HepG2 (cell line): ENCODE results near the gene SUCLG2.

ENCODE experiments used
- EZH2 ChIP-seq: conservative IDR thresholded peaks from 2 replicates; pipeline ENCODE4 v1.6.1; 2012; ENCODE audit warnings: mild to moderate bottlenecking, low read depth, low read length, moderate library complexity
- SALL2 ChIP-seq: sonication (generic); formaldehyde crosslinking; IDR thresholded peaks from 2 replicates; pipeline ENCODE4 v1.8.1; 2023; ENCODE audit warnings: mild to moderate bottlenecking, missing genetic modification reagents, inconsistent platforms
- SOX5 ChIP-seq: IDR thresholded peaks from 2 replicates; pipeline ENCODE4 v1.6.1; 2016; ENCODE audit warnings: borderline replicate concordance
- ZNF24 ChIP-seq: fragments of 450-650 bp; IDR thresholded peaks from 2 replicates; pipeline ENCODE4 v1.6.1; 2017; ENCODE audit warnings: antibody characterized with exemption, mild to moderate bottlenecking
- TF ChIP-seq, protein P1 (sequence below): sonication (generic); formaldehyde crosslinking; IDR thresholded peaks from 2 replicates; pipeline ENCODE4 v1.5.0; 2020; ENCODE audit warnings: mild to moderate bottlenecking, missing genetic modification reagents, moderate library complexity

GRCh38 chr3:67656614-67657013 lies 2.2 kb upstream of the SUCLG2 start:
- TF ChIP-seq SOX5: no peak
- TF ChIP-seq EZH2: no peak
- no peak for TF ChIP-seq SALL2
- no peak for TF ChIP-seq ZNF24
- TF ChIP-seq, protein P1, sequence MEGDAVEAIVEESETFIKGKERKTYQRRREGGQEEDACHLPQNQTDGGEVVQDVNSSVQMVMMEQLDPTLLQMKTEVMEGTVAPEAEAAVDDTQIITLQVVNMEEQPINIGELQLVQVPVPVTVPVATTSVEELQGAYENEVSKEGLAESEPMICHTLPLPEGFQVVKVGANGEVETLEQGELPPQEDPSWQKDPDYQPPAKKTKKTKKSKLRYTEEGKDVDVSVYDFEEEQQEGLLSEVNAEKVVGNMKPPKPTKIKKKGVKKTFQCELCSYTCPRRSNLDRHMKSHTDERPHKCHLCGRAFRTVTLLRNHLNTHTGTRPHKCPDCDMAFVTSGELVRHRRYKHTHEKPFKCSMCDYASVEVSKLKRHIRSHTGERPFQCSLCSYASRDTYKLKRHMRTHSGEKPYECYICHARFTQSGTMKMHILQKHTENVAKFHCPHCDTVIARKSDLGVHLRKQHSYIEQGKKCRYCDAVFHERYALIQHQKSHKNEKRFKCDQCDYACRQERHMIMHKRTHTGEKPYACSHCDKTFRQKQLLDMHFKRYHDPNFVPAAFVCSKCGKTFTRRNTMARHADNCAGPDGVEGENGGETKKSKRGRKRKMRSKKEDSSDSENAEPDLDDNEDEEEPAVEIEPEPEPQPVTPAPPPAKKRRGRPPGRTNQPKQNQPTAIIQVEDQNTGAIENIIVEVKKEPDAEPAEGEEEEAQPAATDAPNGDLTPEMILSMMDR (CRISPR knock-in tag): no peak
